Measurements from ENCODE around the gene PCDHA4.
A peak's percentile ranks its signal among the peaks of the same experiment; 100 is the strongest.

- TF ChIP-seq NRF1 (IDR thresholded peaks at IDR 0.05; ENCODE audit: low read depth, low read length): no peak
- no peak for TF ChIP-seq GATA2 (CRISPR knock-in tag; IDR thresholded peaks at IDR 0.05)
- TF ChIP-seq CTCF (IDR thresholded peaks at IDR 0.05): peak; percentile 29
- no peak for TF ChIP-seq TAF1 (IDR thresholded peaks at IDR 0.05; ENCODE audit: borderline replicate concordance, low read depth, low read length)
Observed at GRCh38 chr5:140785905-140786686, 20.8 kb upstream of the PCDHA4 start, which contains the start of gene PCDHA1.

Data from SK-N-SH (cell line).